ENCODE data around the gene FRMD1.
A peak's percentile ranks its signal among the peaks of the same experiment; 100 is the strongest.

DNA sequence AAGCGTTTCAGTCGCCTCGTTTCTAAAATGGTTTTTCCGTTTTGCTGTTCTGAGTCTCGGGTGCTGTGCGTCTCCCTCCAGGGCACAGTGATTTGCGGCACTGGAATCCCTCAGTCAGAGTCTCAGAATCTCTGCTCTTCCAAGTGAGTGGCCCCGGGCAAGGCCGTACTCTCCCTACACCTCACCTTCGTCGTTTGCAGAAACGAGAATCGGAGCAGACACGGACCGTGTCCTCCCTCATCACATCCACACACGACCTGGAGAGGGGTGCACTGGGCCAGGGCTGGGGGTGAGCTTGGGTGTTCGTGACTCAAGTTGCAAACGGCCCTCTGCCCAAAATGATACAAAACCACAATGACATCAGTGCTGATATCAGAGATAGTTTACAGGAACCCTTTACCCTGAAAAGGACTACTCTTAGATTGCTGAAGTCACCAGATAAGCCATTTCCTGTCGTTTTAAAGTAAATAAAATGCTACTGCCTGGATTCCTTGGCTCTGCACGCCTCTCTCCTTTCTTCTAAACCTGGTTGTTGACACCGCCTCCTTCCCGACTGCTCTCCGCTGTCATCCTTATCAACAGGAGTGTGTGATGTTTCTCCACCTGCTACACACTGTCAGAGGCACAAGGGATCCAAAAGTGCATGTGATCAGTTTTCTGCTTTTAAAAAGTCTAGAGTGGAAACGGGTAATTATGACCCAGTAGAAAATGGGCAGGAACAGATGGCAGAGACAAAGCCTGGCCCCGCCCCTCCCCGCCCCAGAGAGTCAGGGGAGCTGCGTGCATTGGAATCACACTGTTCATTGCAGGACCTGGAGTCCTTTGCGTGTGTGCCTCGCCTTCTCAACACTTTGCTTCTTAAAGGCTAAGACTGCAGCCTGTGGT is 43.1 kb downstream of the FRMD1 start:
- TF ChIP-seq, protein P1, sequence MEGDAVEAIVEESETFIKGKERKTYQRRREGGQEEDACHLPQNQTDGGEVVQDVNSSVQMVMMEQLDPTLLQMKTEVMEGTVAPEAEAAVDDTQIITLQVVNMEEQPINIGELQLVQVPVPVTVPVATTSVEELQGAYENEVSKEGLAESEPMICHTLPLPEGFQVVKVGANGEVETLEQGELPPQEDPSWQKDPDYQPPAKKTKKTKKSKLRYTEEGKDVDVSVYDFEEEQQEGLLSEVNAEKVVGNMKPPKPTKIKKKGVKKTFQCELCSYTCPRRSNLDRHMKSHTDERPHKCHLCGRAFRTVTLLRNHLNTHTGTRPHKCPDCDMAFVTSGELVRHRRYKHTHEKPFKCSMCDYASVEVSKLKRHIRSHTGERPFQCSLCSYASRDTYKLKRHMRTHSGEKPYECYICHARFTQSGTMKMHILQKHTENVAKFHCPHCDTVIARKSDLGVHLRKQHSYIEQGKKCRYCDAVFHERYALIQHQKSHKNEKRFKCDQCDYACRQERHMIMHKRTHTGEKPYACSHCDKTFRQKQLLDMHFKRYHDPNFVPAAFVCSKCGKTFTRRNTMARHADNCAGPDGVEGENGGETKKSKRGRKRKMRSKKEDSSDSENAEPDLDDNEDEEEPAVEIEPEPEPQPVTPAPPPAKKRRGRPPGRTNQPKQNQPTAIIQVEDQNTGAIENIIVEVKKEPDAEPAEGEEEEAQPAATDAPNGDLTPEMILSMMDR (IDR thresholded peaks at IDR 0.05) = no peak
- TF ChIP-seq EP300 (IDR thresholded peaks at IDR 0.05) (peak in 1 of 2 donors; percentile 12), POLR2A (IDR thresholded peaks at IDR 0.05) (no peak)
